ENCODE results near the gene RASGRF1.
A peak's percentile ranks its signal among the peaks of the same experiment; 100 is the strongest.

RASGRF1 gene

GRCh38 chr15:79093352-79093935, 2.9 kb upstream of the RASGRF1 start:
- no peak for DNase-seq

GRCh38 chr15:79092382-79092781, 1.8 kb upstream of the RASGRF1 start:
- DNase-seq, result no peak

GRCh38 chr15:79091204-79091867, 756 bp upstream of the RASGRF1 start:
- DNase-seq, result peak; percentile 41

- DNase-seq, result no peak
These were observed 592 bp downstream of the RASGRF1 start for GRCh38 chr15:79089890-79090486.

GRCh38 chr15:79089331-79089889, 1.2 kb downstream of the RASGRF1 start:
- DNase-seq, result no peak

- DNase-seq, result no peak
These were observed 2.0 kb downstream of the RASGRF1 start for GRCh38 chr15:79088426-79089205.

- DNase-seq, result no peak
These were observed 3.8 kb downstream of the RASGRF1 start for GRCh38 chr15:79086814-79087213.

GRCh38 chr15:79084308-79084968, 6.1 kb downstream of the RASGRF1 start:
- DNase-seq, result no peak

GRCh38 chr15:79083154-79083553, 7.4 kb downstream of the RASGRF1 start:
- DNase-seq, result no peak

GRCh38 chr15:79082363-79083070, 8.1 kb downstream of the RASGRF1 start:
- DNase-seq, result peak; percentile 24

GRCh38 chr15:79078763-79079410, 11.7 kb downstream of the RASGRF1 start:
- no peak for DNase-seq

- no peak for DNase-seq
These were observed 12.6 kb downstream of the RASGRF1 start for GRCh38 chr15:79078003-79078402.

GRCh38 chr15:79076661-79077060, 13.9 kb downstream of the RASGRF1 start:
- no peak for DNase-seq

GRCh38 chr15:79075256-79075655, 15.3 kb downstream of the RASGRF1 start:
- no peak for DNase-seq

GRCh38 chr15:79073336-79073735, 17.2 kb downstream of the RASGRF1 start:
- DNase-seq, result no peak

GRCh38 chr15:79071901-79072300, 18.7 kb downstream of the RASGRF1 start:
- peak; percentile 50 for DNase-seq

GRCh38 chr15:79068790-79069189, 21.8 kb downstream of the RASGRF1 start:
- DNase-seq, result no peak

GRCh38 chr15:79067969-79068368, 22.6 kb downstream of the RASGRF1 start:
- peak; percentile 26 for DNase-seq

- DNase-seq, result peak; percentile 29
These were observed 23.3 kb downstream of the RASGRF1 start for GRCh38 chr15:79067072-79067833.

- DNase-seq, result no peak
These were observed 24.0 kb downstream of the RASGRF1 start for GRCh38 chr15:79066391-79067071.

Measured in NCI-H1694 treated with DMSO at 0.1 percent for 48 hours (cell line).